A204.1 (cell line): ENCODE results near the gene ZBTB7A.

Experiments
- FAIRE-seq: peaks from 2 replicates; lab custom pipeline; 2012; peaks lifted over from hg19 to GRCh38; lab: Jason Lieb, UNC

Gene ZBTB7A

GRCh38 chr19:4093643-4094175 lies 27.0 kb upstream of the ZBTB7A start:
- no peak for FAIRE-seq

- FAIRE-seq: no peak
Observed at GRCh38 chr19:4090356-4091220, 23.9 kb upstream of the ZBTB7A start.

- FAIRE-seq: no peak
Observed at GRCh38 chr19:4089946-4090345, 23.2 kb upstream of the ZBTB7A start.

- FAIRE-seq: no peak
Observed at GRCh38 chr19:4089400-4089908, 22.8 kb upstream of the ZBTB7A start.

GRCh38 chr19:4088975-4089374 lies 22.3 kb upstream of the ZBTB7A start:
- no peak for FAIRE-seq

- FAIRE-seq: no peak
Observed at GRCh38 chr19:4087787-4088679, 21.3 kb upstream of the ZBTB7A start.

- no peak for FAIRE-seq
Observed at GRCh38 chr19:4086411-4086867, 19.7 kb upstream of the ZBTB7A start.

GRCh38 chr19:4084547-4084877 lies 17.8 kb upstream of the ZBTB7A start:
- FAIRE-seq: no peak

GRCh38 chr19:4083677-4084546 lies 17.2 kb upstream of the ZBTB7A start:
- no peak for FAIRE-seq

- no peak for FAIRE-seq
Observed at GRCh38 chr19:4082172-4082571, 15.5 kb upstream of the ZBTB7A start.

GRCh38 chr19:4081441-4082129 lies 14.9 kb upstream of the ZBTB7A start:
- no peak for FAIRE-seq

- FAIRE-seq: no peak
Observed at GRCh38 chr19:4080473-4080872, 13.8 kb upstream of the ZBTB7A start.

- FAIRE-seq: no peak
Observed at GRCh38 chr19:4077800-4078684, 11.3 kb upstream of the ZBTB7A start.

GRCh38 chr19:4077007-4077374 lies 10.3 kb upstream of the ZBTB7A start:
- FAIRE-seq: no peak

- no peak for FAIRE-seq
Observed at GRCh38 chr19:4075373-4075772, 8.7 kb upstream of the ZBTB7A start.

GRCh38 chr19:4071610-4072009 lies 4.9 kb upstream of the ZBTB7A start:
- FAIRE-seq: no peak

GRCh38 chr19:4069331-4069959 lies 2.7 kb upstream of the ZBTB7A start:
- no peak for FAIRE-seq

GRCh38 chr19:4068047-4068966 lies 1.6 kb upstream of the ZBTB7A start:
- FAIRE-seq: no peak
